ENCODE data around the gene MUC20.
A peak's percentile ranks its signal among the peaks of the same experiment; 100 is the strongest.
"Not testable (repeated sequence)": the region's sequence is repeated elsewhere in the genome, so short reads cannot be mapped to it uniquely, and the experiment has no call there.

Gene MUC20

GRCh38 chr3:195692781-195693427, 27.9 kb upstream of the MUC20 start:
- no peak for DNase-seq (ENCODE audit: low read depth)

GRCh38 chr3:195693428-195694216, 27.2 kb upstream of the MUC20 start:
- DNase-seq (ENCODE audit: low read depth): no peak

DNA sequence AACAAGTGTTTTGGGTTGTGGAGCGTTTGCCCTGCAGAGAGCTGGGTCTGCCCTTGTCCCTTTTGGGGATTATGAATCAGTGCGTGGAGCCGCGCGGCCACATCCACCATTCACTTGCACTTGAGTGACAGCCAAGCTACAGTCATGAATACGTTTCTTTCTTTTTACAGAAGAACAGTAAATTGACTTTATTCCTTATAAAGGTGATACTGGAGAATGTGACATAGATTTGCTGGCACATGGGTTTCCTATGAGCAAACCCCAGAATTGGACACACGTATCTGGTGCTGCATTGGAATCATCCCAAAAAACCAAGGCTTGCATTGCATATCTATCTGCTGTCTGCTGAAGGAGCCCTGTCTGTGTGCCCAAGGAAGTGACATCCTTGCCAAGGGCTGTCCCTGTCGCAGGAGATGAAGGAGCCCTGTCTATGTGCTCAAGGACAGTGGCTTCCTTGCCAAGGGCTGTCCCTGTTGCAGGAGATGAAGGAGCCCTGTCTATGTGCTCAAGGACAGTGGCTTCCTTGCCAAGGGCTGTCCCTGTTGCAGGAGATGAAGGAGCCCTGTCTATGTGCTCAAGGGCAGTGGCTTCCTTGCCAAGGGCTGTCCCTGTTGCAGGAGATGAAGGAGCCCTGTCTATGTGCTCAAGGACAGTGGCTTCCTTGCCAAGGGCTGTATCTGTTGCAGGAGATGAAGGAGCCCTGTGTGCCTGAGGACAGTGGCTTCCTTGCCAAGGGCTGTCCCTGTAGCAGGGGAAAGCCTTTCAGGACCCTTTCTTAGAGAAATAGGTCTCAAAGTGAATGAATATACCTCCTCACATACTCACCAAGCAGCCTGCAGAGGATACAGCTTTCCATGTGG, 26.3 kb upstream of the MUC20 start:
- DNase-seq (ENCODE audit: low read depth): not testable (repeated sequence)

- no peak for DNase-seq (ENCODE audit: low read depth)
These were observed 24.0 kb upstream of the MUC20 start for GRCh38 chr3:195696632-195697278.

- DNase-seq (ENCODE audit: low read depth): peak; percentile 96
These were observed 23.0 kb upstream of the MUC20 start for GRCh38 chr3:195697582-195698324.

- no peak for DNase-seq (ENCODE audit: low read depth)
These were observed 22.5 kb upstream of the MUC20 start for GRCh38 chr3:195698325-195698646.

- no peak for DNase-seq (ENCODE audit: low read depth)
These were observed 22.0 kb upstream of the MUC20 start for GRCh38 chr3:195698647-195699387.

DNA sequence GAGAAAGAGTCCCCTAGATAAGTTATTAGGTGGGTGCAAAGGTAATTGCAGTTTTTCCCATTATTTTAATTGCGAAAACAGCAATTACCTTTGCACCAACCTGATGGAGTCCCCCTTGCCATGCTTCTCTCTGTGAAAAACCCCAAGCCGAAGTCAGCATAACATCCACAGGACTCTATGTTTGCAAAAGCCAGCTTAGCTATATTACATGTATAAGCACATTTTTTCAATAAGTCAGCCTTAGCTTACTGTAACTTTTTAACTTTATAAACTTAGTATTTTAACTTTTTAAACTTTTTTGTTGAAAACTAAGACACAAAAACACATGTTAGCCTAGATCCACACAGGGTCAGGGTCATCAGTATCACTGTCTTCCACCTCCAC, 21.4 kb upstream of the MUC20 start:
- DNase-seq (ENCODE audit: low read depth): no peak

GRCh38 chr3:195699860-195700259, 20.9 kb upstream of the MUC20 start:
- no peak for DNase-seq (ENCODE audit: low read depth)

GRCh38 chr3:195700319-195700718, 20.5 kb upstream of the MUC20 start:
- no peak for DNase-seq (ENCODE audit: low read depth)

- no peak for DNase-seq (ENCODE audit: low read depth)
These were observed 19.5 kb upstream of the MUC20 start for GRCh38 chr3:195701042-195701915.

DNA sequence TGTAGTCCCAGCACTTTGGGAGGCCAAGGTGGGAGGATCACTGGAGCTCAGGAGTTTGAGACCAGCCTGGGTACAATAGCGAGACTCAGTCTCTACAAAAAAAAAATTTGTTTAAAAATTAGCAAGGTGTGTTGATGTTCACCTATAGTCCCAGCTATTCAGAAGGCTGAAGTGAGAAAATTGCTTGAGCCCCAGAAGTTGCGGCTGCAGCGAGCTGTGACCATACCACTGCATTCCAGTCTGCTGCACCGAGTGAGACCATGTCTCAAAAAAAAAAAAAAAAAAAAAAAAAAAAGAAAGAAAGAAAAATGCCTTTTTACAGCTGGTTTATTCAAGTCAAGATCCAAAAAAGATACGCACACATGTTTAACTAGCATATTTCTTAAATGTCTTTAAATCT, 17.0 kb upstream of the MUC20 start:
- no peak for DNase-seq (ENCODE audit: low read depth)

GRCh38 chr3:195704433-195704999, 16.3 kb upstream of the MUC20 start:
- DNase-seq (ENCODE audit: low read depth): no peak

DNA sequence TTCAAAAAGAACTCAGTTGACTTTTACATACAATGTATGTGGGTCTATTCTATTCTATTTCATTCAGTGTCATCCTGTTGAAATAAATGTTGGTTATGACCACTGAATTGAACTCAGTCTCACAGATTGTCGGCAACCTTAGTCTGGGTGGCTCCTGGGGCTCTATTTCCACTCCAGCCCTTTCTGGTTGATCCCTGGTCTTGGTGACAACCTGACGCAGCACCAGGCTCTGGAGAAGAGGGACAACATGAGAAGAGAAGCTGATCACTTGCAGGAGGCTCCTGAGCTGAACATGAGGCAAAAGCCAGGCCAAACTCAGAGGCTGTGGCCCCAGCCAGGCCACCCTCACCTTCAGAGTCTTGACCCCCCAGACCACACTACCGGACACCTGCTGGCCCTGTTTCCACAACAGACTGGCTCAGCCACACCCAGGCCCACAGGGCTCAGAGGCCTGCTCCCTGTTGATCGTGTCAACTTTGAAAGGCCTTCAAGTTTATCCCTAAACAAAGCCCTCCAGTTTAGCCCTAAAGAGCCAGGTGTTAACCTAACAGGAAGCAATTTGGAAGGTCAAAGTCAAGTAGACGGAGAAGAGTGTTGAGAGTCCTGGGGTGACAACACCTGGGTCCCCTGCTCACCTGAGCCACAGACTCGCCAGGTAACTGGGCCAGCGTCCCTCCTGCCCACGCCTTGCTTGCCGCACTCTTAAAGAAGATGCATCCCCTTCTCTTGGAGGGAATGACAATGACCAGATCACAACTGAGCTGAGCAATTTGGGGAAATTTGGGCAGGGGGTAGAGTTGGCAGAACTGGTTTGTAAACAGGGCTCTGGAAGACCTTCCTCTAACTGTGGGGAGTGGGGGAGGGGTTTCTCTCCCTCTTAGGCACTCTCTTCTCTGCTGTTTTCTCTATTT, 15.4 kb upstream of the MUC20 start:
- DNase-seq (ENCODE audit: low read depth): no peak

DNA sequence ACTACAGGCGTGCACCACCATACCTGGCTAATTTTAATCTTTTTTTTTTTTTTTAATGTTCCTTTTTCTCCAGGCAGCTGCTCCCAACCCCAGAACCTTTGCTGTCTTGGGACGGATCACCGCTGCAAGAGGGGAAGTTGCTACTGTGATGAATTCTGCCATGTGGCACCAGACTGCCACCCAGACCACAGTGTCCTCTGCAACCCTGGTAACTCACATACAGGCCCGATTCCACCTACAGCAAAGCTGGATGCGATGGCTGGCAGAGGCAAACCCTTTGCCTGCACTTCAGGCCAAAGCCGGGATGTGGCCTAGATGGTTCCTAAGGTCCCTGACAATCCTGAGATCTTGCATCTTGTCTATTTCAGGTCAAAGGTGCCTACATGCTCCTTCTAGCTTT, 12.7 kb upstream of the MUC20 start:
- DNase-seq (ENCODE audit: low read depth): no peak

GRCh38 chr3:195708626-195709481, 11.9 kb upstream of the MUC20 start:
- DNase-seq (ENCODE audit: low read depth): peak; percentile 56

- no peak for DNase-seq (ENCODE audit: low read depth)
These were observed 11.1 kb upstream of the MUC20 start for GRCh38 chr3:195709676-195710085.
